ENCODE measurements around the gene C9orf50.
"Not testable (repeated sequence)": the region's sequence is repeated elsewhere in the genome, so short reads cannot be mapped to it uniquely, and the experiment has no call there.

The C9orf50 gene

DNA sequence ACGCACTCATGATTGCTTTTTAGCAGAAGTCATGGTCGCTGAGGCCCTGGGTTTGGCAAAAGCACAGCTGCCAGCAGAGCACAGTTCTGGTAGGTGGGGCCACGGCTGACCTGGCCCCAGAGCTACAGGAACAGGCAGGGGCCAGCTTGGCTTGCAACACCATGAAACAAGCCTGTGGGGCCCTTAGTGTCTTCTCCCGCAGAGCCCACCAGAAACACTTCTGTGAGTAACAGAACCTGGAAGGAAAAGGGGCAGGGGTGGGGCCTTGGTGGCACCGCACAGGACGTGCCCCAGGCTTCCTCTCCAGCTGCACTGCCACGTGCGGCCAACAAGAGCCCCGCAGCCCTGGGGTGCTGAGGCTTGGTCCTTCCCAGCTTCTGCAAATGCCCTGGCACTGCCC lies 16.2 kb upstream of the C9orf50 start:
- no peaks in the 10 kb centered on the region for H3K9me3 ChIP-seq (ENCODE audit: control insufficient read depth, insufficient read depth, low read length)
- H3K36me3 ChIP-seq (ENCODE audit: control insufficient read depth, insufficient read depth, low read length), result peaks cover 49% of the 10 kb centered on the region
- H3K4me3 ChIP-seq (ENCODE audit: low read depth, low read length), result no peak overlapping the region
- no peak overlapping the region for H3K9ac ChIP-seq (ENCODE audit: low read depth, low read length)
- H3K27me3 ChIP-seq (ENCODE audit: control insufficient read depth, insufficient read depth, low read length), result no peaks in the 10 kb centered on the region
- H3K4me1 ChIP-seq (ENCODE audit: control insufficient read depth, insufficient read depth, low read length), result no peaks in the 10 kb centered on the region

DNA sequence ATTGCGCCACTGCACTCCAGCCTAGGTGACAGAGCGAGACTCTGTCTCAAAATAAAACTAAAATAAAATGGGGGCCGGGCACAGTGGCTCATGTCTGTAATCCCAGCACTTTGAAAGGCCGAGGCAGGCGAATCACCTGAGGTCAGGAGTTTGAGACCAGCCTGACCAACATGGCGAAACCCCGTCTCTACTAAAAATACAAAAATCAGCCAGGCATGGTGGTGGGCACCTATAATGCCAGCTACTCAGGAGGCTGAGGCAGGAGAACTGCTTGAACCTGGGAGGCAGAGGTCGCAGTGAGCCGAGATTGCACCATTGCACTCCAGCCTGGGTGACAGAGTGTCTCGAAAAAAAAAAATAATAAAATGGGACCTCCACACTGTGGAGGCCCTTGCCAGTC lies 15.4 kb upstream of the C9orf50 start:
- peaks cover 54% of the 10 kb centered on the region for H3K36me3 ChIP-seq (ENCODE audit: control insufficient read depth, insufficient read depth, low read length)
- not testable (repeated sequence) for H3K27me3 ChIP-seq (ENCODE audit: control insufficient read depth, insufficient read depth, low read length); H3K4me1 ChIP-seq (ENCODE audit: control insufficient read depth, insufficient read depth, low read length); H3K9me3 ChIP-seq (ENCODE audit: control insufficient read depth, insufficient read depth, low read length); H3K4me3 ChIP-seq (ENCODE audit: low read depth, low read length); H3K9ac ChIP-seq (ENCODE audit: low read depth, low read length)

DNA sequence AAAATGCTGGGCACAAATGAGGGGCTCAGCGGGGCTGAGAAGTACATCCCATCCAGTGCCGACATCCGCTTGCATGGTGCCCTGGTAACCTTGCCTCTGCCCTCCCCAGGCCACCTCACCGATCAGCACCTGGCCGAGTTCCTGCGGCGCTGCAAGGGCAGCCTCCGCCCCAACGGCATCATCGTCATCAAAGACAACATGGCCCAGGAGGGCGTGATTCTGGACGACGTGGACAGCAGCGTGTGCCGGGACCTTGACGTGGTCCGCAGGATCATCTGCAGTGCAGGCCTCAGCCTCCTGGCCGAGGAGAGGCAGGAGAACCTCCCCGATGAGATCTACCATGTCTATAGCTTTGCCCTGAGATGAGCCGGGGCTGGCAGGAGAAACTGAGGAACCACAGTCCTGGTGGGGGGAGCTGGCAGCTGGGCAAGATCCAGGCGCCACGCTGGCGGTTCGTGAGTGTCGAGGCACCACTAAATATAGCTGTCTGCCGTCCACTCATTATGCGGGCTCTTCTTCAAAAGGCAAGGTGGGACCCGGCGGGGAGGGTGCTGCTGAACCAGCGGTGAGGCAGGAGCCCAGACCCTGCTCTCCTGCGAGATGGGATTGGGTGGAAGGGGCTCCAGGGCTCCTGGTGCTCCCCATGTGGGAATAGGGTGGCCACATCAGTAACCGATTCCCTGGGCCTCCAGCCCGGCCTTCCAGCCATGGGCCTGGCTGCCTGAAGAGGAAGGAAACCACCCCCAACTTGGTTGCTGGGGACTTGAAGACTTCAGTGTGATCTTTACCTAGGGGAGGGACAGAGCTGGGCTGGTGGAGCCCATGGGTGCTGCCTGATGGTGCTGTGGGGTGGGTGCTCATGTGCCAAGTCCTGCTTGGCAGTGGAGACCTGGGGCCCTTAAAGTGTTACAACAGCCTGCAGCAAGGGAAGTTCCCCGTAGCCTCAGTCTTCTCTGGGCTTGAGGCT lies 14.5 kb upstream of the C9orf50 start:
- no peaks in the 10 kb centered on the region for H3K27me3 ChIP-seq (ENCODE audit: control insufficient read depth, insufficient read depth, low read length)
- H3K4me3 ChIP-seq (ENCODE audit: low read depth, low read length), result no peak overlapping the region
- peaks cover 54% of the 10 kb centered on the region for H3K36me3 ChIP-seq (ENCODE audit: control insufficient read depth, insufficient read depth, low read length)
- H3K9me3 ChIP-seq (ENCODE audit: control insufficient read depth, insufficient read depth, low read length), result no peaks in the 10 kb centered on the region
- H3K9ac ChIP-seq (ENCODE audit: low read depth, low read length), result no peak overlapping the region
- no peaks in the 10 kb centered on the region for H3K4me1 ChIP-seq (ENCODE audit: control insufficient read depth, insufficient read depth, low read length)

DNA sequence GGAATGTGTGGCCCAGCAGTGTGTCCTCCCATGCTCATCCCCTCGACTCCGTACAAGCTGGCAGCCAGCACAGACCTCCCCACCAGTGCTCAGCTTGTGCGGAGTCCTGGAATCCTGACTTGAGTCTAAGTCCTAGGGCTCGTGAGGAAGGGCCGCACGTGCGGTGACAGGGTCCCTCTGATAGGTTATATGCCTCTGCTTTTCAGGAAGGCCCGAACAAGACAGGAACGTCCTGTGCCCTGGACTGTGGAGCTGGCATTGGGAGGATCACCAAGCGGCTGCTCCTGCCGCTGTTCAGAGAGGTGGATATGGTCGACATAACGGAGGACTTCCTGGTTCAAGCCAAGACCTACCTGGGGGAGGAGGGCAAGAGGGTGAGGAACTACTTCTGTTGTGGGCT lies 12.9 kb upstream of the C9orf50 start:
- Histone ChIP-seq H3K4me1 (ENCODE audit: control insufficient read depth, insufficient read depth, low read length) (no peaks in the 10 kb centered on the region), H3K4me3 (ENCODE audit: low read depth, low read length) (no peak overlapping the region), H3K9me3 (ENCODE audit: control insufficient read depth, insufficient read depth, low read length) (no peaks in the 10 kb centered on the region), H3K27me3 (ENCODE audit: control insufficient read depth, insufficient read depth, low read length) (no peaks in the 10 kb centered on the region), H3K36me3 (ENCODE audit: control insufficient read depth, insufficient read depth, low read length) (peaks cover 49% of the 10 kb centered on the region), H3K9ac (ENCODE audit: low read depth, low read length) (no peak overlapping the region)

DNA sequence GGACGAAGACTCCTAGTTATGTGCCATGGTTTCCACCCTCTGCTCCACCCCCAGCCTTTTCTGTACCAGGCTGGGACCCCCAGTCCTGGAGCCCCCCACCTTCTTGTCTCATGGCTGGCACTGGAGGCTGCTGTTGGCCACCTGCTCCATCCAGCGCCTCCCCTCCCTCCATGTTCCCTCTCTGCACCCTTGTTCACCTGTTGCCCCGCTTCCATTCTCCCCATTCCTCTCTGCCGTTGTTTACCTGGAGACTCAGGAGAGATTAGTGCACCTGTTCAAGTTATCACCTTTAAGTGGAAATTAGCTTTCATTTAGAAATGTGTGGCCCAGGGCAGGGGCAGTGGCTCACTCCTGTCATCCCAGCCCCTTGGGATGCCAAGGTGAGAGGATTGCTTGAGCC lies 12.3 kb upstream of the C9orf50 start:
- Histone ChIP-seq H3K27me3 (ENCODE audit: control insufficient read depth, insufficient read depth, low read length) (no peaks in the 10 kb centered on the region), H3K9me3 (ENCODE audit: control insufficient read depth, insufficient read depth, low read length) (no peaks in the 10 kb centered on the region), H3K4me1 (ENCODE audit: control insufficient read depth, insufficient read depth, low read length) (no peaks in the 10 kb centered on the region), H3K36me3 (ENCODE audit: control insufficient read depth, insufficient read depth, low read length) (peaks cover 50% of the 10 kb centered on the region), H3K9ac (ENCODE audit: low read depth, low read length) (no peak overlapping the region), H3K4me3 (ENCODE audit: low read depth, low read length) (no peak overlapping the region)

DNA sequence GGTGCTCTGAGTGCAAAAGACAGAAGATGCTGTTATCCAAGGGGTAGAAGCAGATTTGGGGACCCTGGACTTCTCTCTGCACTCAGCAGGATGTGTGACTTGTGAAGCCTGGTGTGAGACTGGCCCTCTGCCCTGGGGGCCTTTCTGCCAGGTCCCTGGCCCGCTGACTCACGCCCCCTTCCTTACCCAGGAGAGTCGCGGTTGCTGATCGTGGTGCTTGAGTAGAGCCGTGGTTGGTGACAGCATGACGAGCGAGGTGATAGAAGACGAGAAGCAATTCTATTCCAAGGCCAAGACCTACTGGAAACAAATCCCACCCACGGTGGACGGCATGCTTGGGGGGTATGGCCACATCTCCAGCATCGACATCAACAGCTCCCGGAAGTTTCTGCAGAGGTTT lies 11.6 kb upstream of the C9orf50 start:
- H3K9me3 ChIP-seq (ENCODE audit: control insufficient read depth, insufficient read depth, low read length), result no peaks in the 10 kb centered on the region
- H3K36me3 ChIP-seq (ENCODE audit: control insufficient read depth, insufficient read depth, low read length), result peaks cover 44% of the 10 kb centered on the region
- no peak overlapping the region for H3K4me3 ChIP-seq (ENCODE audit: low read depth, low read length)
- H3K27me3 ChIP-seq (ENCODE audit: control insufficient read depth, insufficient read depth, low read length), result no peaks in the 10 kb centered on the region
- H3K4me1 ChIP-seq (ENCODE audit: control insufficient read depth, insufficient read depth, low read length), result peaks cover under 1% of the 10 kb centered on the region
- no peak overlapping the region for H3K9ac ChIP-seq (ENCODE audit: low read depth, low read length)

DNA sequence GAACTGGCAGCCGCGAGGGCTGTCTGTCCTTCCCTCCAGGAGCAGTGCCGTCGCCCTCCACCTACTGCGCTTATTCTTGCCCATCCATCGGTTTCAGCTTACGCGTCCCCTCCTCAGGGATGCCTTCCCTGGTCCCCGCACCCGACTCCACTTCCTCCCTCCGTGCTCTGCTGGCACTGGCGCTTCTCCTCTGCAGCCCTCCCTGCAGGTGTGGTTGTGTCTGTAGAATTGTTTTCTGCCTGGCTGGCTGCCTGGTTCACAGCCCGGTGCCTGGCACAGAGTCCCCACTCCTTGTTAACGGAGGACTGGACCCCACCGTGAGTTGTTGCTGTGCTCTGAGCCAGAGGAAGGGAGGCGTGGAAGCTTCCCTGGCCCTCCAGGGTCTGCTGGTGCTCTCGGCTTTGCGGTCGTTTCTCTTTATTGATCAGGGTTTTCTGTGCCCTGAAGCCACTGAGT lies 10.8 kb upstream of the C9orf50 start:
- H3K27me3 ChIP-seq (ENCODE audit: control insufficient read depth, insufficient read depth, low read length), result no peaks in the 10 kb centered on the region
- peaks cover 37% of the 10 kb centered on the region for H3K36me3 ChIP-seq (ENCODE audit: control insufficient read depth, insufficient read depth, low read length)
- H3K9me3 ChIP-seq (ENCODE audit: control insufficient read depth, insufficient read depth, low read length), result no peaks in the 10 kb centered on the region
- peaks cover 4% of the 10 kb centered on the region for H3K4me1 ChIP-seq (ENCODE audit: control insufficient read depth, insufficient read depth, low read length)
- no peak overlapping the region for H3K9ac ChIP-seq (ENCODE audit: low read depth, low read length)
- H3K4me3 ChIP-seq (ENCODE audit: low read depth, low read length), result no peak overlapping the region

DNA sequence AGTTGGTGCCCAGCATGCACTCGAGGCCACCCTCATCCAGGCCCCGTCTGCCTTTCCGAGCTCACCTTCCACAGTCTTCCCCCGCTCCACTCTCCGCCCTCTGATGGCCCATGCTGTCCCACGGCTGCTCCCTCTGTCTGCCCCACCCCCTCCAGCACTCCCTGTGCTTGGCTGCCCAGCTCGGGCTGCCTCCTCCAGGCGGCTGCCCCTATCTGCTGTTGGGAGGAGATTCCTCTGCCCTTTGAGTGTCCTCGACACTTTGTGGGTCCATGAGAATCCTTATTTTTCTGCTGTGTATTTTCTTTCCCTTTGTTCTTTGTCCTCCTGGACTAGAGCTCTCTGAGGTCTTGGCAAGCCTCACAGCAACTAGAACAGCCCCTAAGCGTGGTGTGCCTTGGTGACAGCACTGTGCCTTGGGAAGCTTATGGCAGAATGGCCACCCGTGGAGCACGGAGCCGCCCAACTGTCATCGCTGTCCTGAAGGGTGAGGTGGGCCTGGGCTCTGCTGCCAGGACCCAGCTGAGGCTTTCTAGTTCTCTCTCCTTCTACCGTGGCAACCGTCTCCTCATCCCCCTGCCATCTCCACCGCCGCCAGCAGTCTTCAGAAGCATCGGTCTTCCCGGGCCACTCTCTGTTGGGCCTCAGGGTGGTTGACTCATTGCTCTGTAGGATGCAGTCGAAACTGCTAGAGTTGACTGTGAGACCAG lies 10.2 kb upstream of the C9orf50 start:
- H3K9ac ChIP-seq (ENCODE audit: low read depth, low read length), result peak overlapping the region; percentile 37

DNA sequence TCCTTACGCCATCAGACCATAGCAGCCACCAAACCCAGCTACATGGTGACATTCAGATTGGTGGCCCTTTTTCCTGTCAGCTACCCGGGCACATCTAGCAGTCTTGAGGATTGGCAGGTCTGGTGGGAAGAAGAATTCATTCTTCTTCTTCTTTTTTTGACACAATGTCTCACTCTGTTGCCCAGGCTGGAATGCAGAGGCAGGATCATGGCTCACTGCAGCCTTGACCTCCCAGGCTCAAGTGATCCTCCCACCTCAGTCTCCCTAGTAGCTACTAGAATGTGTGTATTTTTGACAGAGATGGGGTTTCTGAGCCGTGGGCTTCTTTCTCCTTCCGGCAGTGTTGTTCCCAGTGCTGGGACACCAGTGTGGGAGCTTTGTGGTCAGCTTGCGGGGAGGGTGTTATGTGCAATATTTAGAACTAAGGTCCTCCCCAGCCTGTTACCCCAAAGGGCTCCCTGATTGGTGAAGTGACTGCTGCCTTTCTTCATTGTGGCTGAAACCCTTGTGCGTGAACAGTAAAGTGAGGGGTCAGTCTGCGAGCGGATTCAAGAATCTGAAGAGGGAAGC lies 8.4 kb upstream of the C9orf50 start:
- H3K4me3 ChIP-seq (ENCODE audit: low read depth, low read length), result no peak overlapping the region
- peaks cover 22% of the 10 kb centered on the region for H3K36me3 ChIP-seq (ENCODE audit: control insufficient read depth, insufficient read depth, low read length)
- no peak overlapping the region for H3K9ac ChIP-seq (ENCODE audit: low read depth, low read length)

More for the DNA sequence above, 10.2 kb upstream of the C9orf50 start:
- Histone ChIP-seq H3K4me1 (ENCODE audit: control insufficient read depth, insufficient read depth, low read length) (peaks cover 4% of the 10 kb centered on the region), H3K27me3 (ENCODE audit: control insufficient read depth, insufficient read depth, low read length) (no peaks in the 10 kb centered on the region), H3K9me3 (ENCODE audit: control insufficient read depth, insufficient read depth, low read length) (no peaks in the 10 kb centered on the region), H3K4me3 (ENCODE audit: low read depth, low read length) (no peak overlapping the region), H3K36me3 (ENCODE audit: control insufficient read depth, insufficient read depth, low read length) (peaks cover 37% of the 10 kb centered on the region)

DNA sequence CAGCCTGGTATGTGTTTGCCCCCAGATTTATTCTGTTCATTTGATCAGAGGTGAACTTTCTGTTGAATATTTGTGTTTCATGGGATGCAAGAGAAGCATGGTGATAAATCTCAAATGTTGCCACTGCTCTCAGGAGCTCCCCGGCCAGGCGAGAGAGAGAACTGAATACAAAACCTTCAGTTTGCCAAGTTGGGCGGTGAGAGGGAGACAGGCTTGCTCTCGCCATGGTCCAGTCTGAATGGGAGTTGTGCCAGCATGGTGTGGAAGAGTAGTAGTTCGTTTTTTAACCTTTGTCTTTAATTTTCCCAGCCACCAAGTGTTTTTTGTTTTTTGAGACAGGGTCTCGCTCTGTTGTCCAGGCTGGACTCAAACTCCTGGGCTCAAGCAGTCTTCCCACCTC lies 7.8 kb upstream of the C9orf50 start:
- Histone ChIP-seq H3K4me3 (ENCODE audit: low read depth, low read length) (no peak overlapping the region), H3K9me3 (ENCODE audit: control insufficient read depth, insufficient read depth, low read length) (no peaks in the 10 kb centered on the region), H3K27me3 (ENCODE audit: control insufficient read depth, insufficient read depth, low read length) (no peaks in the 10 kb centered on the region), H3K9ac (ENCODE audit: low read depth, low read length) (peak overlapping the region; percentile 3), H3K36me3 (ENCODE audit: control insufficient read depth, insufficient read depth, low read length) (peaks cover 15% of the 10 kb centered on the region), H3K4me1 (ENCODE audit: control insufficient read depth, insufficient read depth, low read length) (peaks cover 11% of the 10 kb centered on the region)

More for the DNA sequence above, 8.4 kb upstream of the C9orf50 start:
- H3K9me3 ChIP-seq (ENCODE audit: control insufficient read depth, insufficient read depth, low read length), result no peaks in the 10 kb centered on the region
- no peaks in the 10 kb centered on the region for H3K27me3 ChIP-seq (ENCODE audit: control insufficient read depth, insufficient read depth, low read length)
- peaks cover 7% of the 10 kb centered on the region for H3K4me1 ChIP-seq (ENCODE audit: control insufficient read depth, insufficient read depth, low read length)

DNA sequence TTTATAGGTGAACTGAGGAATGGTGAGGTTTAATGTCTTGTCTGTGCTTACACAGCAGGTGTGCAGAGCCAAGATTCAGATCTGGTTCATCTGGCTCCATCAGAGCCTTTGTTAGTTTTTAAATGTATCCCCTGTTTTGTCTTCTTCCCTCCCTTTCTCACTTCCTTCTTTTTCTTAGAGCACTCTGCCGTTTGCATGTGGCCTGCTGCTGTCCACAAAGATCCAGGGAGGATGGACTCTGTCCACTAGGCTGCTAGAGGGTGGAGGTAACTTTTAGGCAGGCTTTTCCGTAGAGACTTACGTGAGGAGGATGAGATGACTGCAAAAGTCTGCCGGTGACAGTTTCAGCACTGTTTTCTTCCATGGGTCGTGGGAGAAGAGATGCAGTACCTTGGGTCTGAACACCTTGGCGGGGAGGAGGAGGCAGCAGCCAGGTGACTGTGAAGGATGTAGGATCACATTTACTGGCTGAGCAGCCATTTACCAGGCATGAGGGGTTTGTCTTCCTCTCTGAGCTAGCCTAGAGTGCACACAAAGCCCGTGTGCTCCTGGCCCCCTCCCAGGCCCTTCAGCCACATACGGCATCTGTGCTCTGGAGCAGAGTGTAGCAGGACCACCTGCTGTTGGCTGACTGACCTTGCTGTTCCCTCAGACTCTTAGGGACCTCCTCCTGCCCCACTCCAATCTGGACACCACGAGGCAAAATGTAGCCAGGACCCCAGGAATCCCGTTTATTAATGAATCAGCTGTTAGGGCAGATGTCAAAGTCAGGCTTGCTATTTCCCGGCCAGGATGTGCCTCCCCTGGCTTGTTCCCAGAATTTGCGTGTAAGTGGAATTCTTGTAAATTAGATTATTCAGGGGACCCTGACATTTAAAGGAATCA lies 6.9 kb upstream of the C9orf50 start:
- Histone ChIP-seq H3K36me3 (ENCODE audit: control insufficient read depth, insufficient read depth, low read length) (peaks cover 15% of the 10 kb centered on the region), H3K9ac (ENCODE audit: low read depth, low read length) (peak overlapping the region; percentile 28), H3K27me3 (ENCODE audit: control insufficient read depth, insufficient read depth, low read length) (peaks cover 2% of the 10 kb centered on the region), H3K4me1 (ENCODE audit: control insufficient read depth, insufficient read depth, low read length) (peaks cover 11% of the 10 kb centered on the region), H3K9me3 (ENCODE audit: control insufficient read depth, insufficient read depth, low read length) (no peaks in the 10 kb centered on the region), H3K4me3 (ENCODE audit: low read depth, low read length) (peak overlapping the region; percentile 92)

All from iPS-15b (cell line).